K562 (cell line): Measurements from ENCODE around the gene NBPF3. TPM values are rescaled to one million over a fixed set of nuclear protein-coding genes. Genes with fewer than 3 reads are reported as not detected.
"Not testable (repeated sequence)": the region's sequence is repeated elsewhere in the genome, so short reads cannot be mapped to it uniquely, and the experiment has no call there.

Source experiments
- ARID1B ChIP-seq: fragments of 450-650 bp; IDR thresholded peaks from 2 replicates; pipeline ENCODE4 v1.6.1; 2016; ENCODE audit warnings: antibody characterized with exemption, mild to moderate bottlenecking, inconsistent platforms
- ATF3 ChIP-seq, 2 experiments: fragments of 450-650 bp in 1 of 2; sonication (generic) in 1 of 2; formaldehyde crosslinking in 1 of 2; IDR thresholded peaks in 1 of 2; conservative IDR thresholded peaks in 1 of 2; 2 replicates each; pipeline versions ENCODE4 v1.6.1 to v1.8.1; 2016 to 2023; ENCODE audit warnings: mild to moderate bottlenecking in 2 of 2, moderate library complexity in 2 of 2, inconsistent platforms in 1 of 2, missing genetic modification reagents in 1 of 2
- C11orf30 ChIP-seq: fragments of 450-650 bp; IDR thresholded peaks from 2 replicates; pipeline ENCODE4 v1.6.1; 2016; ENCODE audit warnings: low read depth, mild to moderate bottlenecking
- CBFA2T3 ChIP-seq: fragments of 450-650 bp; IDR thresholded peaks from 2 replicates; pipeline ENCODE4 v1.6.1; 2017
- CBX3 ChIP-seq, 2 experiments: IDR thresholded peaks; 1 replicate in 1 of 2; 2 replicates in 1 of 2; pipeline ENCODE4 v1.6.1; 2012; ENCODE audit warnings: inconsistent platforms in 2 of 2, low read length in 2 of 2, borderline replicate concordance in 1 of 2, control low read depth in 1 of 2
- EP300 ChIP-seq: IDR thresholded peaks from 2 replicates; pipeline ENCODE4 v1.6.1; 2012; ENCODE audit warnings: low read length, improper control_type of control experiment
- ETV5 ChIP-seq: sonication (generic); formaldehyde crosslinking; IDR thresholded peaks from 2 replicates; pipeline ENCODE4 v1.4.0; 2020; ENCODE audit warnings: low read depth, mild to moderate bottlenecking, missing genetic modification reagents
- FOS ChIP-seq: IDR thresholded peaks from 3 replicates; pipeline ENCODE4 v1.6.1; 2011; ENCODE audit not compliant: insufficient read length; ENCODE audit errors: extremely low read depth
- FOSL1 ChIP-seq: fragments of 200-800 bp; sonication (Bioruptor generic); conservative IDR thresholded peaks from 2 replicates; pipeline ENCODE4 v1.6.1; 2016; ENCODE audit warnings: missing genetic modification characterization, missing compliant biosample characterization
- GATA2 ChIP-seq: sonication (generic); formaldehyde crosslinking; IDR thresholded peaks from 2 replicates; pipeline ENCODE4 v1.4.0; 2020; ENCODE audit warnings: mild to moderate bottlenecking, missing genetic modification reagents
- PML ChIP-seq: IDR thresholded peaks from 2 replicates; pipeline ENCODE4 v1.6.1; 2012; ENCODE audit warnings: low read length, inconsistent platforms
- RCOR1 ChIP-seq, 2 experiments: IDR thresholded peaks; 2 replicates each; pipeline ENCODE4 v1.6.1; 2012; ENCODE audit warnings: low read depth in 2 of 2, low read length in 2 of 2, borderline replicate concordance in 1 of 2, improper control_type of control experiment in 1 of 2
- RNF2 ChIP-seq: sonication (generic); IDR thresholded peaks from 2 replicates; pipeline ENCODE4 v1.6.1; 2016
- UBTF ChIP-seq, 2 experiments: IDR thresholded peaks; 2 replicates each; pipeline ENCODE4 v1.6.1; 2012; ENCODE audit warnings: improper control_type of control experiment in 2 of 2, low read depth in 2 of 2, low read length in 2 of 2, borderline replicate concordance in 1 of 2
- ZFP36 ChIP-seq: fragments of 150-350 bp; IDR thresholded peaks from 2 replicates; pipeline ENCODE4 v1.6.1; 2018; ENCODE audit warnings: low read length, low read depth; ENCODE audit not compliant: partially characterized antibody
- ZNF175 ChIP-seq: fragments of 200-800 bp; sonication (Bioruptor generic); IDR thresholded peaks from 2 replicates; pipeline ENCODE4 v1.6.1; 2016; ENCODE audit warnings: low read depth, mild to moderate bottlenecking, missing genetic modification characterization, missing compliant biosample characterization
- ZNF584 ChIP-seq: fragments of 200-800 bp; sonication (Bioruptor generic); IDR thresholded peaks from 2 replicates; pipeline ENCODE4 v1.6.1; 2016; ENCODE audit warnings: low read depth, mild to moderate bottlenecking, missing genetic modification characterization, missing compliant biosample characterization
- polyA plus RNA-seq, 8 experiments: library from polyadenylated mRNA; depleted of rRNA in 4 of 8; stranded (reverse) in 5 of 8; unstranded in 3 of 8; fragments of >200 nt; fragmentation: Nextera tagmentation in 2 of 8; fragmentation: Illumina TruSeq in 1 of 8; extraction: Ambion mirVana in 2 of 8; extraction: Trizol in 1 of 8; gene quantifications; 2 replicates each; pipeline versions ENCODE4 v1.2.1 to v1.2.3, GENCODE V29; 2011 to 2014; ENCODE audit warnings: inconsistent platforms in 1 of 8, missing spikeins in 1 of 8
- total RNA-seq, 7 experiments: library from RNA; depleted of rRNA in 6 of 7; stranded (reverse); fragments of >200 nt in 6 of 7; fragmentation: Illumina TruSeq in 2 of 7; extraction: Trizol in 2 of 7; gene quantifications; 2 replicates each; pipeline versions ENCODE4 v1.2.1 to v1.2.3, GENCODE V29; 2011 to 2021; ENCODE audit warnings: low replicate concordance in 1 of 7
- TF ChIP-seq, protein P1 (sequence below): sonication (generic); formaldehyde crosslinking; IDR thresholded peaks from 2 replicates; pipeline ENCODE4 v1.8.0; 2022; ENCODE audit warnings: missing genetic modification reagents, mild to moderate bottlenecking, moderate library complexity, borderline replicate concordance
- TF ChIP-seq, protein P2 (sequence below): IDR thresholded peaks from 2 replicates; pipeline ENCODE4 v1.6.1; 2012; ENCODE audit warnings: low read depth, low read length, improper control_type of control experiment, borderline replicate concordance

The NBPF3 gene
- total and polyA plus RNA-seq, 9 of the 15 experiments (the other 6 are each of a cell fraction or from before 2014, with no cell fraction given): 1.5 to 7.3 (median 5.4) TPM

- TF ChIP-seq UBTF (IDR thresholded peaks at IDR 0.05; ENCODE audit: borderline replicate concordance in 1 of 2, low read depth in 2 of 2, low read length in 2 of 2): 0 out of 4 replicates have a peak, but pooled peaks of 1 of the 2 experiments have one; percentile 34
- TF ChIP-seq ARID1B: peak; percentile 75
- TF ChIP-seq GATA2: peak; percentile 57; the same call in 1 of the 2 replicates
- 0 out of 2 replicates have a peak, but pooled peaks have one; percentile 29 for TF ChIP-seq C11orf30
- peak; percentile 82 for TF ChIP-seq ATF3 (IDR thresholded peaks at IDR 0.05)
- TF ChIP-seq ATF3 (CRISPR knock-in tag; conservative IDR thresholded peaks at IDR 0.05): not testable (repeated sequence)
- TF ChIP-seq CBFA2T3: peak; percentile 83
- TF ChIP-seq, protein P1, sequence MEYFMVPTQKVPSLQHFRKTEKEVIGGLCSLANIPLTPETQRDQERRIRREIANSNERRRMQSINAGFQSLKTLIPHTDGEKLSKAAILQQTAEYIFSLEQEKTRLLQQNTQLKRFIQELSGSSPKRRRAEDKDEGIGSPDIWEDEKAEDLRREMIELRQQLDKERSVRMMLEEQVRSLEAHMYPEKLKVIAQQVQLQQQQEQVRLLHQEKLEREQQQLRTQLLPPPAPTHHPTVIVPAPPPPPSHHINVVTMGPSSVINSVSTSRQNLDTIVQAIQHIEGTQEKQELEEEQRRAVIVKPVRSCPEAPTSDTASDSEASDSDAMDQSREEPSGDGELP (CRISPR knock-in tag): peak; percentile 85
- peak; percentile 49; the same call in 1 of the 2 replicates for TF ChIP-seq RNF2
- TF ChIP-seq ZNF584: 0 out of 2 replicates have a peak, but pooled peaks have one; percentile 17
- peak in 1 of 2 experiments; percentile 74; a peak in 1 of 3 replicates for TF ChIP-seq CBX3 (IDR thresholded peaks at IDR 0.05; ENCODE audit: borderline replicate concordance in 1 of 2, low read length in 2 of 2)
- TF ChIP-seq, protein P2, sequence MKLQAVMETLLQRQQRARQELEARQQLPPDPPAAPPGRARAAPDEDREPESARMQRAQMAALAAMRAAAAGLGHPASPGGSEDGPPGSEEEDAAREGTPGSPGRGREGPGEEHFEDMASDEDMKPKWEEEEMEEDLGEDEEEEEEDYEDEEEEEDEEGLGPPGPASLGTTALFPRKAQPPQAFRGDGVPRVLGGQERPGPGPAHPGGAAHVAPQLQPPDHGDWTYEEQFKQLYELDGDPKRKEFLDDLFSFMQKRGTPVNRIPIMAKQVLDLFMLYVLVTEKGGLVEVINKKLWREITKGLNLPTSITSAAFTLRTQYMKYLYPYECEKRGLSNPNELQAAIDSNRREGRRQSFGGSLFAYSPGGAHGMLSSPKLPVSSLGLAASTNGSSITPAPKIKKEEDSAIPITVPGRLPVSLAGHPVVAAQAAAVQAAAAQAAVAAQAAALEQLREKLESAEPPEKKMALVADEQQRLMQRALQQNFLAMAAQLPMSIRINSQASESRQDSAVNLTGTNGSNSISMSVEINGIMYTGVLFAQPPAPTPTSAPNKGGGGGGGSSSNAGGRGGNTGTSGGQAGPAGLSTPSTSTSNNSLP: peak; percentile 69; the same call in 1 of the 2 replicates
- TF ChIP-seq FOS: peak; percentile 46
- peak; percentile 85 for TF ChIP-seq PML
- peak; percentile 97 for TF ChIP-seq FOSL1 (tag)
- 0 out of 2 replicates have a peak, but pooled peaks have one; percentile 40 for TF ChIP-seq ZNF175 (CRISPR knock-in tag)
- 0 out of 2 replicates have a peak, but pooled peaks have one; percentile 40 for TF ChIP-seq ETV5 (CRISPR knock-in tag)
- TF ChIP-seq RCOR1 (IDR thresholded peaks at IDR 0.05; ENCODE audit: borderline replicate concordance in 1 of 2, low read depth in 2 of 2, low read length in 2 of 2): peak in 1 of 2 experiments; percentile 91; a peak in 2 of 4 replicates
- peak; percentile 90 for TF ChIP-seq EP300
- TF ChIP-seq ZFP36: peak; percentile 10
Measured at GRCh38 chr1:21453964-21454614, 14.2 kb downstream of the NBPF3 start (continued).
